Measurements from ENCODE around the gene ZSCAN20. TPM values are rescaled to one million over a fixed set of nuclear protein-coding genes. Genes with fewer than 3 reads are reported as not detected.

The ZSCAN20 gene
- 1 to 10 TPM; 5.1 to 8.2 (median 7.0) TPM for total RNA-seq

- H3K36me3 ChIP-seq, result no peaks in the 10 kb centered on the region
- peak within 1 kb of the TSS; percentile 8 to 55 (median 26) for H3K4me3 ChIP-seq (replicated peaks in 1 of 3)
- DNase-seq, result peak; percentile 98 to 99
- intact Hi-C loops (cut with DNase I), result no loop called here
- TF ChIP-seq CTCF (IDR thresholded peaks at IDR 0.05) (no peak), POLR2A (IDR thresholded peaks at IDR 0.05) (peak in 1 of 2 donors; percentile 32)
- 1 to 2% methylated on average over 26 to 38 of the region's 38 CpGs for WGBS, 2 donors
- H3K9me3 ChIP-seq, result no peaks in the 10 kb centered on the region
- peaks cover 11 to 15% of the 10 kb centered on the region in 2 donors for H3K4me1 ChIP-seq
- H3K27me3 ChIP-seq, result no peaks in the 10 kb centered on the region
- peak within 1 kb of the TSS in 2 of 3 donors; percentile 52 to 72 for H3K27ac ChIP-seq
Measured at GRCh38 chr1:33472269-33472980, at the start of gene ZSCAN20. Gene ZSCAN20 (plus strand): TSS chr1:33472645. CDS start chr1:33479289, 6,644 bp downstream.

GRCh38 chr1:33424205-33424604 lies 48.2 kb upstream of the ZSCAN20 start:
- WGBS, 2 donors, result 85% methylated on average over 4 of the region's 4 CpGs
- no peaks in the 10 kb centered on the region for H3K27me3 ChIP-seq
- TF ChIP-seq POLR2A (IDR thresholded peaks at IDR 0.05), result no peak
- TF ChIP-seq CTCF (IDR thresholded peaks at IDR 0.05), result no peak
- H3K36me3 ChIP-seq, result no peaks in the 10 kb centered on the region
- H3K4me3 ChIP-seq (replicated peaks in 1 of 3), result no peak overlapping the region
- intact Hi-C loops (cut with DNase I), result no loop called here
- no peak for DNase-seq
- H3K9me3 ChIP-seq, result no peaks in the 10 kb centered on the region
- no peak overlapping the region for H3K27ac ChIP-seq
- peaks cover 0 to 2% of the 10 kb centered on the region in 2 donors for H3K4me1 ChIP-seq

GRCh38 chr1:33424610-33425009 lies 47.8 kb upstream of the ZSCAN20 start:
- intact Hi-C loops (cut with DNase I), result no loop called here
- 79 to 88% methylated on average over 2 of the region's 2 CpGs for WGBS, 2 donors

GRCh38 chr1:33425900-33426299 lies 46.5 kb upstream of the ZSCAN20 start:
- intact Hi-C loops (cut with DNase I), result no loop called here
- DNase-seq, result no peak
- WGBS, 2 donors, result 91 to 97% methylated on average over 2 of the region's 2 CpGs
- no peak overlapping the region for H3K4me3 ChIP-seq (replicated peaks in 1 of 3)
- no peak overlapping the region for H3K27ac ChIP-seq
- no peaks in the 10 kb centered on the region for H3K27me3 ChIP-seq
- H3K4me1 ChIP-seq, result peaks cover 7 to 11% of the 10 kb centered on the region in 2 donors
- no peak for TF ChIP-seq POLR2A (IDR thresholded peaks at IDR 0.05)
- no peak for TF ChIP-seq CTCF (IDR thresholded peaks at IDR 0.05)
- no peaks in the 10 kb centered on the region for H3K9me3 ChIP-seq
- no peaks in the 10 kb centered on the region for H3K36me3 ChIP-seq

More at GRCh38 chr1:33424610-33425009, 47.8 kb upstream of the ZSCAN20 start:
- no peak for DNase-seq
- Histone ChIP-seq H3K36me3 (no peaks in the 10 kb centered on the region), H3K27ac (no peak overlapping the region), H3K4me1 (peaks cover 2 to 6% of the 10 kb centered on the region in 2 donors), H3K4me3 (replicated peaks in 1 of 3) (no peak overlapping the region), H3K9me3 (no peaks in the 10 kb centered on the region), H3K27me3 (no peaks in the 10 kb centered on the region)
- no peak for TF ChIP-seq POLR2A (IDR thresholded peaks at IDR 0.05)
- TF ChIP-seq CTCF (IDR thresholded peaks at IDR 0.05), result no peak

- no peak for DNase-seq
- TF ChIP-seq CTCF (IDR thresholded peaks at IDR 0.05), result no peak
- no peak for TF ChIP-seq POLR2A (IDR thresholded peaks at IDR 0.05)
- Histone ChIP-seq H3K27me3 (no peaks in the 10 kb centered on the region), H3K9me3 (no peaks in the 10 kb centered on the region), H3K4me3 (replicated peaks in 1 of 3) (no peak overlapping the region), H3K27ac (no peak overlapping the region), H3K4me1 (peaks cover 7 to 11% of the 10 kb centered on the region in 2 donors), H3K36me3 (no peaks in the 10 kb centered on the region)
- 89% methylated on average over 3 of the region's 3 CpGs for WGBS, 2 donors
- intact Hi-C loops (cut with DNase I), result no loop called here
Measured at GRCh38 chr1:33426916-33427315, 45.5 kb upstream of the ZSCAN20 start.
